Epidermal melanocyte (primary cell): ENCODE results near the gene IPMK.
A peak's percentile ranks its signal among the peaks of the same experiment; 100 is the strongest.

Experiments
- DNase-seq: peaks from one replicate; pipeline ENCODE4 v3.0.0; 2011; ENCODE audit warnings: low spot score; ENCODE audit not compliant: insufficient read length

The IPMK gene

GRCh38 chr10:58267713-58268453 is at the start of gene IPMK:
IPMK (minus strand) TSS chr10:58267894; CDS start chr10:58267611, 283 bp downstream.
- DNase-seq = peak; percentile 19

- no peak for DNase-seq
Measured at GRCh38 chr10:58316874-58317273, 49.2 kb upstream of the IPMK start.

GRCh38 chr10:58311026-58311425 is 43.3 kb upstream of the IPMK start:
- DNase-seq = no peak

GRCh38 chr10:58307676-58308075 is 40.0 kb upstream of the IPMK start:
- no peak for DNase-seq

- DNase-seq = no peak
Measured at GRCh38 chr10:58305821-58306220, 38.1 kb upstream of the IPMK start.

- no peak for DNase-seq
Measured at GRCh38 chr10:58304099-58304633, 36.5 kb upstream of the IPMK start.

- no peak for DNase-seq
Measured at GRCh38 chr10:58302254-58302653, 34.6 kb upstream of the IPMK start.

- DNase-seq = no peak
Measured at GRCh38 chr10:58300676-58301075, 33.0 kb upstream of the IPMK start.

GRCh38 chr10:58299580-58299979 is 31.9 kb upstream of the IPMK start:
- peak; percentile 69 for DNase-seq

GRCh38 chr10:58293989-58294388 is 26.3 kb upstream of the IPMK start:
- DNase-seq = no peak

- peak; percentile 32 for DNase-seq
Measured at GRCh38 chr10:58291538-58292174, 24.0 kb upstream of the IPMK start.

GRCh38 chr10:58282615-58283014 is 14.9 kb upstream of the IPMK start:
- no peak for DNase-seq

GRCh38 chr10:58281092-58281752 is 13.5 kb upstream of the IPMK start:
- no peak for DNase-seq

GRCh38 chr10:58280477-58280876 is 12.8 kb upstream of the IPMK start:
- DNase-seq = no peak

- no peak for DNase-seq
Measured at GRCh38 chr10:58278962-58279307, 11.2 kb upstream of the IPMK start.

- DNase-seq = no peak
Measured at GRCh38 chr10:58278274-58278961, 10.7 kb upstream of the IPMK start.

- DNase-seq = no peak
Measured at GRCh38 chr10:58275908-58276307, 8.2 kb upstream of the IPMK start.

- no peak for DNase-seq
Measured at GRCh38 chr10:58275261-58275660, 7.6 kb upstream of the IPMK start.

GRCh38 chr10:58269782-58270290 is 2.1 kb upstream of the IPMK start:
- peak; percentile 15 for DNase-seq

- DNase-seq = peak; percentile 96
Measured at GRCh38 chr10:58268946-58269781, 1.5 kb upstream of the IPMK start, which contains the start of gene CISD1. CISD1 (plus strand) TSS chr10:58269162; CDS start chr10:58269274, 112 bp downstream.
